AG04450 (cell line): ENCODE measurements around the gene LCNL1. TPM values are rescaled to one million over a fixed set of nuclear protein-coding genes. Genes with fewer than 3 reads are reported as not detected.

Source experiments
- CTCF ChIA-PET: fragments of 300-600, 350-600 bp; formaldehyde crosslinking; extraction: SDS; loops from one replicate; lab custom pipeline; 2022; ENCODE audit warnings: antibody characterized with exemption, inconsistent platforms; lab: Charles Lee
- POLR2A ChIA-PET: fragments of 350-600 bp; formaldehyde crosslinking; extraction: SDS; loops from one replicate; lab custom pipeline; 2021; ENCODE audit warnings: antibody characterized with exemption, inconsistent platforms; lab: Yijun Ruan, JAX
- DNase-seq: peaks from one replicate; pipeline ENCODE4 v3.0.0-alpha.2; 2011; ENCODE audit warnings: low read depth, low spot score
- H3K27ac ChIP-seq: one replicate; pipeline ENCODE4 v1.5.1; 2012; ENCODE audit warnings: low read depth, low read length, control low read depth
- H3K27me3 ChIP-seq: one replicate; pipeline ENCODE4 v1.6.0; 2012; ENCODE audit warnings: low read length; ENCODE audit not compliant: control insufficient read depth, insufficient read depth
- H3K4me3 ChIP-seq: 2 replicates; pipeline ENCODE4 v1.5.1; 2011; ENCODE audit warnings: mild to moderate bottlenecking, low read depth, low read length, control low read depth
- H3K9me3 ChIP-seq: 2 replicates; pipeline ENCODE4 v1.5.1; 2012; ENCODE audit warnings: low read length; ENCODE audit not compliant: control insufficient read depth, insufficient read depth
- polyA plus RNA-seq: library from polyadenylated mRNA; depleted of rRNA; stranded (reverse); fragments of >200 nt; gene quantifications from 2 replicates; pipeline ENCODE4 v1.2.3, GENCODE V29; 2011
- TF ChIP-seq, protein P1 (sequence below): IDR thresholded peaks from 2 replicates; pipeline ENCODE4 v1.5.1; 2011; ENCODE audit warnings: low read depth, low read length, control low read depth, inconsistent platforms

The LCNL1 gene
- polyA plus RNA-seq, 1 experiment = 1.5 TPM

DNA sequence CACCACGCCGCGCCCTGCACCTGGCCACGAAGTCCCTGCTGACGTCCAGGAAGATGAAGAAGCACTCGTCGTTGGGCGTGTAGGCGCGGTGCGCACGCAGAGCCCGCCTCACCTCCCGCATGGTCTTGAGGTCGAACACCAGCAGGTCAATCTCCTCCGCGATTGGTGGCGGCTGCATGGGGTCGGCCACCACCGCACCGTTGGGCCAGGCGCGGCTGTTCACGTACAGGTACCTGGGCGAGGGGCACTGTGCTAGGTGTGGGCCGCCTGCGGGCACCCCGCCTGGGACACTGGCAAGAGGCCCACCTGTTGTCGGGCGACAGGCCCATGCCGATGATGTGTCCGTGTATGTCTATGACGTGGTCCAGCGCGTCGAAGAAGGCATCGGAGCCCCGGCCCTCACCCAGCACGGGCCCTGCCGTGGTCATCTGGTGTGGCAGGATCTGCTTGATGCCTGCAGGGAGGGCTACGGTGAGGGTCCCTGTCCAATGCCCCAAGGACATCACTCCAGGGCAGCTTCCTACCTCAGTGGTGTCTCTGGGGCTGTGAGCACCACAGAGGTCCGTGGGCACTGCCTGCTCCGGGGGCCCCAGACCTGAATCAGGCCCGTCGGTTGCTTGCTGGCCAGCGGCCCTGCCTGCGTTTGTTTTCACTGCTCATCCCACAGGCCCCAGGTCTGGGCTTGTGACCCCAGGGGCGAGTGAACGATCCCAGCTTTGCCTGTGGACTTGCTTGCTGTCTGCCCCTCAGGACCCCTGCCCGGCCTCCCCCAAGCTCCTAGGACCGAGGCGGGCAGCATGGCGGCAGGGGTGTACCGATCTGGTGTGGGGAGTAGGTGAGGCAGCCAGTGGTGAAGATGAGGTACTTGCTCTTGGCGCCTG lies 41.3 kb upstream of the LCNL1 start:
- no peak overlapping the region for H3K4me3 ChIP-seq
- H3K9me3 ChIP-seq = peaks cover 16% of the 10 kb centered on the region; the same call in 1 of the 2 replicates
- no peaks in the 10 kb centered on the region for H3K27me3 ChIP-seq
- ChIA-PET POLR2A (no interaction called here), CTCF (no interaction called here)
- DNase-seq = no peak
- TF ChIP-seq, protein P1, sequence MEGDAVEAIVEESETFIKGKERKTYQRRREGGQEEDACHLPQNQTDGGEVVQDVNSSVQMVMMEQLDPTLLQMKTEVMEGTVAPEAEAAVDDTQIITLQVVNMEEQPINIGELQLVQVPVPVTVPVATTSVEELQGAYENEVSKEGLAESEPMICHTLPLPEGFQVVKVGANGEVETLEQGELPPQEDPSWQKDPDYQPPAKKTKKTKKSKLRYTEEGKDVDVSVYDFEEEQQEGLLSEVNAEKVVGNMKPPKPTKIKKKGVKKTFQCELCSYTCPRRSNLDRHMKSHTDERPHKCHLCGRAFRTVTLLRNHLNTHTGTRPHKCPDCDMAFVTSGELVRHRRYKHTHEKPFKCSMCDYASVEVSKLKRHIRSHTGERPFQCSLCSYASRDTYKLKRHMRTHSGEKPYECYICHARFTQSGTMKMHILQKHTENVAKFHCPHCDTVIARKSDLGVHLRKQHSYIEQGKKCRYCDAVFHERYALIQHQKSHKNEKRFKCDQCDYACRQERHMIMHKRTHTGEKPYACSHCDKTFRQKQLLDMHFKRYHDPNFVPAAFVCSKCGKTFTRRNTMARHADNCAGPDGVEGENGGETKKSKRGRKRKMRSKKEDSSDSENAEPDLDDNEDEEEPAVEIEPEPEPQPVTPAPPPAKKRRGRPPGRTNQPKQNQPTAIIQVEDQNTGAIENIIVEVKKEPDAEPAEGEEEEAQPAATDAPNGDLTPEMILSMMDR = no peak
- H3K27ac ChIP-seq = no peak overlapping the region

DNA sequence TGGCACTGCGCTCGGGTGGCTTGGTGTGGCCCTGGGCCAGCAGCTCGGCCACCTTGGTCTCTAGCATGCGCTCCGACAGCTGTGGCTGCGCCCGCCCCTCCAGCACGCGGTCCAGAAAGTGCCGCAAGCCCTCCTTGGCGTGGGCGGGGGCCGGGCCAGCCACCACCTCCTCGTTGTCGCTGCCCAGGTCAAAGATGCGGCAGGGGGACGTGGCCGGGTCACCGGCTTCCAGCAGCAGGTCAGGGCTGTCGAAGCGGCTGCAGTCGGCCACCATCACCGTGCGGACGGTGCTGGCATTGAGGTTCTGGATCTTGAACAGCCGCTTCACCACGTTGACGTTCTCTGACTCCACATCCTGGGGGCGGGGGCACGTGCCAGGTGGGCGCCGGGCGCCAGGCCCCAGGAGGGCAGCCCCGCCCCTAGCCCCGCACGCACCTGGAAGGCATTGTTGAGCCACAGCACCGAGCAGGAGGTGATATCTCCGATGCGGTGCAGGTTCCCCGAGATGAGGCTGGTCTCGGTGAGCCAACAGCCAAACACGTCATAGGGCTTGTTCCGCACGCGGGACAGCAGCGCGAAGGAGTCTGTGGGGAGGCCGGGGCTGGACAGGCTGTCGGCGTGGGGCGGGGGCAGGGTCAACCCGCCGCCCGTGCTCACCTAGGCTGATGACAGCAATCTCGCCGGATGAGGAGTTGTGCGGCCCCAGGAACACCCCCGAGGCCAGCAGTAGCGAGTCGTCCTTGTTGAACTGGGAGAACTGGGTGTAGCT lies 40.5 kb upstream of the LCNL1 start:
- Histone ChIP-seq H3K9me3 (peaks cover 16% of the 10 kb centered on the region; the same call in 1 of the 2 replicates), H3K27me3 (no peaks in the 10 kb centered on the region), H3K27ac (no peak overlapping the region), H3K4me3 (peak overlapping the region; percentile 78; the same call in 1 of the 2 replicates)
- ChIA-PET CTCF (no interaction called here), POLR2A (no interaction called here)
- TF ChIP-seq, protein P1 = no peak
- DNase-seq = no peak

DNA sequence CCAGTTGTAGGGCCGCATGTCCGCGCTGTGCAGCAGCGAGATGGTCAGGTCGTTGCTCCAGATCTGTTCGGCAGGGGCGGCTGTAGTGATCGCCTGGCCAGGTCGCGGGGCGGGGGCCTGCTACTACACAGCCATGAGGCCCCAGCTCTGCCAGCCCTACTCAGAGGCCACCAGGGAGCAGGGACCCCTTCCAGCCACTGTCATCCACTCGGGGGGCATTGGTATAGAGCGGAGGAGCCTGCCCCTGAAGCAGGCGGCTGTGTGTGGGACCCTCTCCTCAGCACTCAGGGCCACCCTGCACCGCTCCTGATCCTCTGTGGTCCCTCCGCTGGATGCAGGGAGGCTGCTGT lies 39.9 kb upstream of the LCNL1 start:
- CTCF ChIA-PET = no interaction called here
- Histone ChIP-seq H3K9me3 (peaks cover 16% of the 10 kb centered on the region; the same call in 1 of the 2 replicates), H3K4me3 (peak overlapping the region; percentile 78), H3K27ac (no peak overlapping the region), H3K27me3 (no peaks in the 10 kb centered on the region)
- no peak for DNase-seq
- POLR2A ChIA-PET = no interaction called here
- TF ChIP-seq, protein P1 = no peak

DNA sequence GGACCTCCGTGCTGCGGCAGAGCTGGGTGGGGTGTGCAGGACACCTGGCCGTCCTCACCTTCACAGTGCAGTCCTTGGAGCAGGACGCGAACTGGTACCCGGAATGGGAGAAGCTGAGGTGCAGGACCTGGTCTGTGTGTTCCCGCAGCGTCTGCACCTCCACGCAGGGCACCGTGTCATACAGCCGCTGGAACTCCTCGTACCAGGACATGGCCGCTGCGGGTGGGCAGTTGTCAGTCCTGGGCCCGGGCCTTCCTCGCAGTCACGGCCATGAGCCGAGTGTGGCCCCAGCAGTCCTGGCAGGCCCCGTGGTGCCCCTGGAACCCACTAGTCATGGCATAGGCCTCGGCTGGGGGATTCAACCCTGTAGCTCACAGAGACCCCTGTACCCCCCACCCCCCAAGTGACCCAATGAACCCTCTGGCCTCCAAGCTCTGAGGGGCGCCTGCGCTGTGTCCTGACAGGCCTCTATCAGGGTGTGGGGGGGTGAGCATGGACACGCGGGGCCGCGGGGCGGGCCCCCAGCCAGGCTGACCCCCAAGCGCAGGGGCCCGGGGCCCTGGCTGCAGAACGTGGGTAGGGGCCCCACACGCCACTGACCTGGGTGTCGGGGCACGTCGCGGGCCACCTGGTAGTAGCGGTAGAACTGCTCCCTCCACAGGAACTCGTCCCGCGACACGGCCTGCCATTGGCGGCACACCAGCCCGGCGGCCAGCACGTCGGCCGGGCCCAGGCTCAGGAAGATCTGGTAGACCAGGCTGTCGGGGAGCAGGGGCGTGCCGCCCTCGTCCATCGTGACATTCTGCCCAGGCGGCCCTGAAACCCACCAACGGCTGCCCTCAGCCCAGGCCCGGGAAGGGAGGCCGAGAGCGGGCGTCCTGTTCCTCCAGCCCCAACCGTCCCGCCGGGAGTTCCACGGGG lies 39.2 kb upstream of the LCNL1 start:
- DNase-seq = no peak
- ChIA-PET CTCF (no interaction called here), POLR2A (interaction anchor here (1.0 to 1.2 kb wide), 2 partner anchors 62 to 86 kb away, joined by 3 read pairs; no protein-coding TSS in a partner anchor)
- Histone ChIP-seq H3K27me3 (no peaks in the 10 kb centered on the region), H3K9me3 (peaks cover 16% of the 10 kb centered on the region; the same call in 1 of the 2 replicates), H3K27ac (peak overlapping the region; percentile 61), H3K4me3 (peak overlapping the region; percentile 78)
- TF ChIP-seq, protein P1 = no peak
